CD4-positive, alpha-beta T cell (primary cell): ENCODE measurements around the gene RSRC1. TPM values are rescaled to one million over a fixed set of nuclear protein-coding genes. Genes with fewer than 3 reads are reported as not detected.

Experiments used
- ATAC-seq: fragments of 200-7000 bp; cut with Tn5 transposase; one replicate; pipeline ENCODE4 v1.10.0; 2022; ENCODE audit warnings: mild to moderate bottlenecking; ENCODE audit not compliant: poor library complexity
- CTCF ChIA-PET: fragments of 350-600 bp; sonication (Branson Sonifier 250); formaldehyde crosslinking; loops from one replicate; lab custom pipeline; 2021; ENCODE audit warnings: antibody characterized with exemption, inconsistent platforms; lab: Charles Lee
- POLR2A ChIA-PET: fragments of 350-600 bp; sonication (Branson Sonifier 250); formaldehyde crosslinking; loops from one replicate; lab custom pipeline; 2021; ENCODE audit warnings: antibody characterized with exemption, inconsistent platforms; lab: Charles Lee
- DNase-seq, 14 experiments: peaks; one replicate each; pipeline ENCODE4 v3.0.0-alpha.2; 2013 to 2020; ENCODE audit warnings: mixed read lengths in 2 of 14
- H3K27ac ChIP-seq, 2 donors: one replicate each; pipeline versions ENCODE4 v1.5.1 to v1.7.0; 2013; ENCODE audit warnings: low read length in 2 of 2, low read depth in 1 of 2, mild to moderate bottlenecking in 1 of 2
- H3K27me3 ChIP-seq, 2 experiments: 1 replicate in 1 of 2; 2 replicates in 1 of 2; pipeline versions ENCODE4 v1.6.1 to v1.7.0; 2013; ENCODE audit warnings: low read length in 2 of 2, control low read depth in 1 of 2, mild to moderate bottlenecking in 1 of 2, moderate library complexity in 1 of 2; ENCODE audit not compliant: insufficient read depth in 2 of 2, control insufficient read depth in 1 of 2
- H3K36me3 ChIP-seq: one replicate; pipeline ENCODE4 v1.6.1; 2013; ENCODE audit warnings: low read length, control low read depth; ENCODE audit not compliant: insufficient read depth
- H3K4me1 ChIP-seq: one replicate; pipeline ENCODE4 v1.6.1; 2013; ENCODE audit warnings: low read length, control low read depth; ENCODE audit not compliant: insufficient read depth
- H3K4me3 ChIP-seq: one replicate; pipeline ENCODE4 v1.5.1; 2013; ENCODE audit warnings: mild to moderate bottlenecking, low read length, moderate library complexity
- H3K9me3 ChIP-seq, 2 experiments: 1 replicate in 1 of 2; 2 replicates in 1 of 2; pipeline versions ENCODE4 v1.6.1 to v1.7.0; 2013; ENCODE audit warnings: low read length in 2 of 2, mild to moderate bottlenecking in 2 of 2, control low read depth in 1 of 2, moderate library complexity in 1 of 2; ENCODE audit not compliant: control insufficient read depth in 1 of 2, insufficient read depth in 1 of 2
- H3K27ac Mint-ChIP-seq: one replicate; pipeline ENCODE4 v1.8.0; 2020; ENCODE audit warnings: mixed read lengths
- H3K27me3 Mint-ChIP-seq: one replicate; pipeline ENCODE4 v1.8.0; 2021; ENCODE audit warnings: mixed read lengths
- H3K36me3 Mint-ChIP-seq: one replicate; pipeline ENCODE4 v1.8.0; 2021; ENCODE audit warnings: low read depth, mixed read lengths
- H3K4me1 Mint-ChIP-seq: one replicate; pipeline ENCODE4 v1.8.0; 2021; ENCODE audit warnings: low read depth, mixed read lengths
- H3K4me3 Mint-ChIP-seq: one replicate; pipeline ENCODE4 v1.8.0; 2020; ENCODE audit warnings: mild to moderate bottlenecking, mixed read lengths
- H3K9me3 Mint-ChIP-seq: one replicate; pipeline ENCODE4 v1.8.0; 2020; ENCODE audit warnings: mixed read lengths
- CTCF ChIP-seq: fragments of 200-600 bp; IDR thresholded peaks from one replicate; pipeline ENCODE4 v1.8.0; 2022; ENCODE audit warnings: antibody characterized with exemption, mild to moderate bottlenecking
- intact Hi-C, 2 experiments: fragments of 100-400 bp; cut with DNase I in 1 of 2; cut with micrococcal nuclease in 1 of 2; formaldehyde crosslinking; loops; one replicate each; pipeline versions ENCODE4 v1.15.1 to v1.9.0; 2023 to 2025; cut with DNase I, micrococcal nuclease
- total RNA-seq, 174 experiments: library from RNA in 2 of 174; stranded (reverse) in 2 of 174; gene quantifications; one replicate each; pipeline ENCODE4 v1.2.3 and lab custom pipeline; 2021 to 2026

RSRC1 gene
- total RNA-seq, 2 experiments from 2014 or later = 22.3 to 24.6 TPM

GRCh38 chr3:158455406-158455805 lies 345.5 kb downstream of the RSRC1 start:
- Mint-ChIP-seq H3K36me3 (no peaks in the 10 kb centered on the region), H3K9me3 (no peaks in the 10 kb centered on the region), H3K27ac (no peak overlapping the region), H3K27me3 (no peaks in the 10 kb centered on the region), H3K4me1 (no peaks in the 10 kb centered on the region), H3K4me3 (no peak overlapping the region)
- no peaks in the 10 kb centered on the region for H3K4me1 ChIP-seq
- no peak for TF ChIP-seq CTCF
- ChIA-PET POLR2A (no interaction called here), CTCF (no interaction called here)
- no peaks in the 10 kb centered on the region for H3K9me3 ChIP-seq
- no peak for ATAC-seq
- intact Hi-C loops = no loop called here
- H3K27ac ChIP-seq = no peak overlapping the region
- no peak for DNase-seq
- no peaks in the 10 kb centered on the region for H3K27me3 ChIP-seq
- no peaks in the 10 kb centered on the region for H3K36me3 ChIP-seq
- H3K4me3 ChIP-seq = no peak overlapping the region

GRCh38 chr3:158456114-158456513 lies 346.2 kb downstream of the RSRC1 start:
- no peaks in the 10 kb centered on the region for H3K36me3 Mint-ChIP-seq
- Histone ChIP-seq H3K4me3 (no peak overlapping the region), H3K36me3 (no peaks in the 10 kb centered on the region), H3K27ac (no peak overlapping the region), H3K9me3 (no peaks in the 10 kb centered on the region), H3K27me3 (no peaks in the 10 kb centered on the region), H3K4me1 (no peaks in the 10 kb centered on the region)
- DNase-seq (no peak), ATAC-seq (no peak)
- ChIA-PET CTCF (no interaction called here), POLR2A (no interaction called here)
- H3K4me3 Mint-ChIP-seq = no peak overlapping the region
- H3K27me3 Mint-ChIP-seq = no peaks in the 10 kb centered on the region
- intact Hi-C loops = no loop called here
- TF ChIP-seq CTCF = no peak
- H3K4me1 Mint-ChIP-seq = no peaks in the 10 kb centered on the region
- no peak overlapping the region for H3K27ac Mint-ChIP-seq
- no peaks in the 10 kb centered on the region for H3K9me3 Mint-ChIP-seq

DNA sequence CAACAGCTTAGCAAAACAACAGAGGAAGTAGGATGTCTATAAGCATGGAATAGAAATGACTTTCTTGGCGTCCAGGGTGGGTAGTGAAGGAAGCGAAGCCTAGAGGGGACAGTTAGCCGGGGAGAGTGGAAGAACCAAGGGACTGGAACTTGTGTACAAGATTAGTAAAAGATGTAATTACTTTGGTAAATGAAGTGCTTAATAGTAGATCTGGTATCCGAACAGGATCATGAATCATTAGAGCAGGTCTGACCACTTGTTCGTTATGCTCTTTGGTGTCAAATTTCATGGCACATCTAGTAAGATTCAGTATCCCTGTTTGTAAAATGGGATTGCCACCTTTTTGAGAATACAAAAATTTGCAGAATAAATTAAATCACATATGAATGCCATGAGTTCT lies 348.6 kb downstream of the RSRC1 start:
- intact Hi-C loops = no loop called here
- ATAC-seq = no peak

More for the DNA sequence above, 348.6 kb downstream of the RSRC1 start:
- no peak overlapping the region for H3K4me3 ChIP-seq
- no peaks in the 10 kb centered on the region for H3K27me3 ChIP-seq
- Mint-ChIP-seq H3K4me1 (no peaks in the 10 kb centered on the region), H3K27me3 (no peaks in the 10 kb centered on the region), H3K9me3 (no peaks in the 10 kb centered on the region), H3K27ac (no peak overlapping the region), H3K36me3 (no peaks in the 10 kb centered on the region), H3K4me3 (no peak overlapping the region)
- no peaks in the 10 kb centered on the region for H3K9me3 ChIP-seq
- ChIA-PET CTCF (no interaction called here), POLR2A (no interaction called here)
- H3K36me3 ChIP-seq = no peaks in the 10 kb centered on the region
- no peak for DNase-seq
- H3K27ac ChIP-seq = no peak overlapping the region
- no peak for TF ChIP-seq CTCF
- no peaks in the 10 kb centered on the region for H3K4me1 ChIP-seq
